ENCODE results near the gene NLE1. TPM values are rescaled to one million over a fixed set of nuclear protein-coding genes. Genes with fewer than 3 reads are reported as not detected.
A peak's percentile ranks its signal among the peaks of the same experiment; 100 is the strongest.

NLE1 gene
- polyA plus RNA-seq, 1 donor (not counting 4 experiments of a cell fraction or from before 2014, with no cell fraction given) = 13.5 TPM

DNA sequence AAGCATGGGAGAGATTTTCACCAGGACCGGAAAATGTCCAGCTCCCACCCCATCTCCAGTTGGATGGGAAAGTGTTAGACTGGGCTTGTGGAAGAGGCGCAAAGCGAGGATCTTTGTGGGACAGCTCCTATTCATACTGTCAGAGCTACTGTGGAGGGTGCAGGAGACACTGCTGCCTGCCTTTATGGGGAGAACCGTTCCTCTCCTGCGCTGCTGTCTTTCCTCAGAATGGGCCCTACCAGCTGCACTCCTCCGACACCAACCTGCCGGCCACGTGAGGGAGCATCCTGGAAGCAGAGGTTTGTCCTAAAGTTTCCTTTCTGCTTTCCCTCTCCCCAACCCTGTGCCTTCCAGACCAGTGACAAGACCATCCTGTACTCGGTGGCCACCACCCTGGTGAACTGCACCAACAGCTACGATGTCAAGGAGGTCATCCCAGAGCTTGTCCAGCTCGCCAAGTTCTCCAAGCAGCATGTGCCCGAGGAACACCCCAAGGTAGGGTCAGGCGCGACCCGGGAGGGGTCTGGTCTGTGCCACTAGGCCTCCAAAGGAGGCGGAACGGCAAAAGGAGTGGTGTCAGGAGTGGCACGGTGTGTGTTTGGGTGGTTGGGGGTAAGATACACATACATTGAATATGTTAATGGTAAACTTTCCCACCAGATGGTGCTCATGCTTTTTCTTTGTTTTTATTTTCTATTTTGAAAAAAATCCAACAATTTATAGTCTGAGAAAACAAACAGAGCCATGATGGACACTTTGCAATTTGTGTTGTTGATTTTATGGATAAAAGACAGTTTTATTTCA, 29.1 kb upstream of the NLE1 start:
- TF ChIP-seq, protein P1, sequence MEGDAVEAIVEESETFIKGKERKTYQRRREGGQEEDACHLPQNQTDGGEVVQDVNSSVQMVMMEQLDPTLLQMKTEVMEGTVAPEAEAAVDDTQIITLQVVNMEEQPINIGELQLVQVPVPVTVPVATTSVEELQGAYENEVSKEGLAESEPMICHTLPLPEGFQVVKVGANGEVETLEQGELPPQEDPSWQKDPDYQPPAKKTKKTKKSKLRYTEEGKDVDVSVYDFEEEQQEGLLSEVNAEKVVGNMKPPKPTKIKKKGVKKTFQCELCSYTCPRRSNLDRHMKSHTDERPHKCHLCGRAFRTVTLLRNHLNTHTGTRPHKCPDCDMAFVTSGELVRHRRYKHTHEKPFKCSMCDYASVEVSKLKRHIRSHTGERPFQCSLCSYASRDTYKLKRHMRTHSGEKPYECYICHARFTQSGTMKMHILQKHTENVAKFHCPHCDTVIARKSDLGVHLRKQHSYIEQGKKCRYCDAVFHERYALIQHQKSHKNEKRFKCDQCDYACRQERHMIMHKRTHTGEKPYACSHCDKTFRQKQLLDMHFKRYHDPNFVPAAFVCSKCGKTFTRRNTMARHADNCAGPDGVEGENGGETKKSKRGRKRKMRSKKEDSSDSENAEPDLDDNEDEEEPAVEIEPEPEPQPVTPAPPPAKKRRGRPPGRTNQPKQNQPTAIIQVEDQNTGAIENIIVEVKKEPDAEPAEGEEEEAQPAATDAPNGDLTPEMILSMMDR (optimal IDR thresholded peaks at IDR 0.05 in 1 of 3, IDR thresholded peaks at IDR 0.05 in 1 of 3, conservative IDR thresholded peaks at IDR 0.05 in 1 of 3; ENCODE audit: extremely low read depth in 1 of 3, insufficient read depth in 2 of 3, low read length in 3 of 3) = peak in 2 of 3 experiments; percentile 6 to 39
- TF ChIP-seq EZH2 (IDR thresholded peaks at IDR 0.05; ENCODE audit: low read length) = no peak
- dilution Hi-C loops (cut with MboI; ENCODE audit: extremely low pct_ligation_motif_present, low sequenced_read_pairs) = no loop called here
- Histone ChIP-seq H2AFZ (ENCODE audit: control insufficient read depth, low read length) (no peak overlapping the region), H3K36me3 (ENCODE audit: control insufficient read depth in 2 of 2, extremely low read depth in 1 of 2, insufficient read depth in 2 of 2, low read length in 2 of 2) (no peaks in the 10 kb centered on the region), H3K4me2 (ENCODE audit: control insufficient read depth, extremely low read depth, insufficient read depth, low read depth, low read length) (no peak overlapping the region), H3K79me2 (ENCODE audit: control insufficient read depth, insufficient read depth, low read length) (no peaks in the 10 kb centered on the region), H3K4me1 (ENCODE audit: control insufficient read depth, extremely low read depth, insufficient read depth, low read length) (peaks cover 15% of the 10 kb centered on the region), H3K9me3 (ENCODE audit: control insufficient read depth, low read depth, low read length) (no peaks in the 10 kb centered on the region), H3K4me3 (ENCODE audit: control insufficient read depth in 2 of 3, extremely low read depth in 1 of 3, insufficient read depth in 2 of 3, low read depth in 1 of 3, low read length in 3 of 3) (no peak overlapping the region), H4K20me1 (ENCODE audit: control insufficient read depth, extremely low read depth, insufficient read depth, low read length) (no peaks in the 10 kb centered on the region), H3K27me3 (ENCODE audit: control insufficient read depth, extremely low read depth, insufficient read depth, low read length) (peaks cover 4% of the 10 kb centered on the region), H3K9ac (ENCODE audit: control insufficient read depth, extremely low read depth, insufficient read depth, low read length) (no peak overlapping the region), H3K9me1 (ENCODE audit: control insufficient read depth, extremely low read depth, insufficient read depth, low read length) (no peaks in the 10 kb centered on the region), H3K27ac (ENCODE audit: control insufficient read depth, insufficient read depth, low read length) (no peak overlapping the region)
- DNase-seq (ENCODE audit: low read depth, low spot score) (no peak), FAIRE-seq (peak; percentile 34)

DNA sequence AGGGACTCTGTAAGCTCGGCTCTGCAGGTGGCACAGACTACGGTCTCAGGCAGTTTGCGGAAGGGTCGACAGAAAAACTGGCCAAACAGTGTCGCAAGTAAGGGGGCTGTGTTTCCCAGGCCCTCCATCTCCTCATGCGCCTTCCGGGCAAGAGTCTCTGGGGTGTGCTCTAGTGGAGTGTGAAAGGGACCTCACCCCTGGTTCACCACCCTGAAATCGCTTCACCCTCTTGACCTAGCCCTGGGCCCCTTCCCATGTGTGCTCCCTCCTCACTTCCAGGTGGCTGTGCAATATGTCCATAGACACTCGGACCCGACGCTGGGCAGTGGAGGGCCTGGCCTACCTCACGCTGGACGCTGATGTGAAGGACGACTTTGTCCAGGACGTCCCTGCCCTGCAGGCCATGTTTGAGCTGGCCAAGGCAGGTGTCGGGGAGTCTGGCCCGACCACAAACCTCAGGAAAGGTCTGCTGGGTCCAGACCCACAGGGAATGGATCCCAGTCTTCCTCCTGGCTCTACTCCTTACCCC, 27.8 kb upstream of the NLE1 start:
- Histone ChIP-seq H3K9ac (ENCODE audit: control insufficient read depth, extremely low read depth, insufficient read depth, low read length) (no peak overlapping the region), H2AFZ (ENCODE audit: control insufficient read depth, low read length) (no peak overlapping the region), H3K36me3 (ENCODE audit: control insufficient read depth in 2 of 2, extremely low read depth in 1 of 2, insufficient read depth in 2 of 2, low read length in 2 of 2) (no peaks in the 10 kb centered on the region), H4K20me1 (ENCODE audit: control insufficient read depth, extremely low read depth, insufficient read depth, low read length) (no peaks in the 10 kb centered on the region), H3K9me1 (ENCODE audit: control insufficient read depth, extremely low read depth, insufficient read depth, low read length) (no peaks in the 10 kb centered on the region), H3K4me3 (ENCODE audit: control insufficient read depth in 2 of 3, extremely low read depth in 1 of 3, insufficient read depth in 2 of 3, low read depth in 1 of 3, low read length in 3 of 3) (no peak overlapping the region), H3K27ac (ENCODE audit: control insufficient read depth, insufficient read depth, low read length) (no peak overlapping the region), H3K79me2 (ENCODE audit: control insufficient read depth, insufficient read depth, low read length) (no peaks in the 10 kb centered on the region), H3K4me1 (ENCODE audit: control insufficient read depth, extremely low read depth, insufficient read depth, low read length) (peaks cover 15% of the 10 kb centered on the region), H3K27me3 (ENCODE audit: control insufficient read depth, extremely low read depth, insufficient read depth, low read length) (peaks cover 4% of the 10 kb centered on the region), H3K4me2 (ENCODE audit: control insufficient read depth, extremely low read depth, insufficient read depth, low read depth, low read length) (no peak overlapping the region), H3K9me3 (ENCODE audit: control insufficient read depth, low read depth, low read length) (no peaks in the 10 kb centered on the region)
- TF ChIP-seq EZH2 (IDR thresholded peaks at IDR 0.05; ENCODE audit: low read length) = no peak
- TF ChIP-seq, protein P1 (optimal IDR thresholded peaks at IDR 0.05 in 1 of 3, IDR thresholded peaks at IDR 0.05 in 1 of 3, conservative IDR thresholded peaks at IDR 0.05 in 1 of 3; ENCODE audit: extremely low read depth in 1 of 3, insufficient read depth in 2 of 3, low read length in 3 of 3) = no peak
- dilution Hi-C loops (cut with MboI; ENCODE audit: extremely low pct_ligation_motif_present, low sequenced_read_pairs) = no loop called here
- DNase-seq (ENCODE audit: low read depth, low spot score) = no peak
- FAIRE-seq = no peak
